ENCODE data around the gene FUBP3.

DNA sequence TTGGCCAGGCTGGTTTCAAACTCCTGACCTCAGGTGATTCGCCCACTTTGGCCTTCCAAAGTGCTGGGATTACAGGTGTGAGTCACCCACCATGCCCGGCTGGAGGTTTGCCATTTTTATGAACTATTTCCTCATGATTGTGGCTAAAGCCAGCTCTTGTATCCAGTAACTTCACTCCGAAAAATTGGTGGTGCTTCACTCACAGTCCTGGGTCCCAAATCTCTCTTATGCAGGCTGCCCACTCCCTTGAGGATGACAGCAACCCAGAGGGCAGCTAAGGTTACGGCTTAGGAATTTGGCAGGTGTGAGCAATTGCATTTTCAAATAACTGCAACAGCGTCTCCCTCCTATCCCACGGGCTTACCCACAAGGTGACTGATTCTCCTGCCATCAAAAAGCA is 23.4 kb upstream of the FUBP3 start:
- TF ChIP-seq, protein P1, sequence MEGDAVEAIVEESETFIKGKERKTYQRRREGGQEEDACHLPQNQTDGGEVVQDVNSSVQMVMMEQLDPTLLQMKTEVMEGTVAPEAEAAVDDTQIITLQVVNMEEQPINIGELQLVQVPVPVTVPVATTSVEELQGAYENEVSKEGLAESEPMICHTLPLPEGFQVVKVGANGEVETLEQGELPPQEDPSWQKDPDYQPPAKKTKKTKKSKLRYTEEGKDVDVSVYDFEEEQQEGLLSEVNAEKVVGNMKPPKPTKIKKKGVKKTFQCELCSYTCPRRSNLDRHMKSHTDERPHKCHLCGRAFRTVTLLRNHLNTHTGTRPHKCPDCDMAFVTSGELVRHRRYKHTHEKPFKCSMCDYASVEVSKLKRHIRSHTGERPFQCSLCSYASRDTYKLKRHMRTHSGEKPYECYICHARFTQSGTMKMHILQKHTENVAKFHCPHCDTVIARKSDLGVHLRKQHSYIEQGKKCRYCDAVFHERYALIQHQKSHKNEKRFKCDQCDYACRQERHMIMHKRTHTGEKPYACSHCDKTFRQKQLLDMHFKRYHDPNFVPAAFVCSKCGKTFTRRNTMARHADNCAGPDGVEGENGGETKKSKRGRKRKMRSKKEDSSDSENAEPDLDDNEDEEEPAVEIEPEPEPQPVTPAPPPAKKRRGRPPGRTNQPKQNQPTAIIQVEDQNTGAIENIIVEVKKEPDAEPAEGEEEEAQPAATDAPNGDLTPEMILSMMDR (IDR thresholded peaks at IDR 0.05), result no peak
- no peak for TF ChIP-seq ZFX (IDR thresholded peaks at IDR 0.05; ENCODE audit: borderline replicate concordance)
